CD14-positive monocyte (primary cell): ENCODE data around the gene DYRK3. TPM values are rescaled to one million over a fixed set of nuclear protein-coding genes. Genes with fewer than 3 reads are reported as not detected.
A peak's percentile ranks its signal among the peaks of the same experiment; 100 is the strongest.

ENCODE experiments used
- DNase-seq, 3 donors: peaks; one replicate each; pipeline ENCODE4 v3.0.0-alpha.2; 2011 to 2022
- H2AFZ ChIP-seq: 2 replicates; pipeline ENCODE4 v1.6.0; 2012; ENCODE audit warnings: mild to moderate bottlenecking, low read depth, low read length, inconsistent platforms; ENCODE audit not compliant: insufficient read depth, poor library complexity, severe bottlenecking
- H3K27ac ChIP-seq, 2 donors: 1 replicate in 1 of 2; 2 replicates in 1 of 2; pipeline ENCODE4 v1.5.1; 2012 to 2013; ENCODE audit warnings: low read length in 2 of 2, control low read depth in 1 of 2, inconsistent platforms in 1 of 2, low read depth in 1 of 2, mild to moderate bottlenecking in 1 of 2
- H3K27me3 ChIP-seq, 2 donors: one replicate each; pipeline versions ENCODE4 v1.6.0 to v1.6.1; 2011 to 2013; ENCODE audit warnings: low read length in 2 of 2; ENCODE audit not compliant: control insufficient read depth in 2 of 2, insufficient read depth in 2 of 2
- H3K36me3 ChIP-seq, 2 donors: replicated peaks in 1 of 2; 1 replicate in 1 of 2; 2 replicates in 1 of 2; pipeline versions ENCODE4 v1.5.1 to v1.6.1; 2012 to 2013; ENCODE audit warnings: low read length in 2 of 2, control low read depth in 1 of 2, inconsistent platforms in 1 of 2, mild to moderate bottlenecking in 1 of 2; ENCODE audit not compliant: insufficient read depth in 2 of 2, control insufficient read depth in 1 of 2
- H3K4me1 ChIP-seq, 2 donors: 1 replicate in 1 of 2; 2 replicates in 1 of 2; pipeline versions ENCODE4 v1.5.1 to v1.6.1; 2012 to 2013; ENCODE audit warnings: low read length in 2 of 2, control low read depth in 1 of 2, inconsistent platforms in 1 of 2, mild to moderate bottlenecking in 1 of 2, moderate library complexity in 1 of 2; ENCODE audit not compliant: insufficient read depth in 2 of 2, control insufficient read depth in 1 of 2
- H3K4me2 ChIP-seq: replicated peaks from 2 replicates; pipeline ENCODE3; 2012; ENCODE audit warnings: low read length, moderate library complexity, mild to moderate bottlenecking; ENCODE audit not compliant: poor library complexity, severe bottlenecking; ENCODE audit errors: extremely low read depth
- H3K4me3 ChIP-seq, 3 experiments: fragments of 200-600 bp in 1 of 3; sonication (generic) in 1 of 3; replicated peaks in 1 of 3; 1 replicate in 2 of 3; 2 replicates in 1 of 3; pipeline ENCODE4 v1.5.1; 2011 to 2013; ENCODE audit warnings: low read length in 3 of 3, mild to moderate bottlenecking in 3 of 3, control low read depth in 2 of 3, low read depth in 2 of 3, inconsistent platforms in 1 of 3, moderate library complexity in 1 of 3
- H3K79me2 ChIP-seq: 2 replicates; pipeline ENCODE4 v1.6.0; 2012; ENCODE audit warnings: mild to moderate bottlenecking, control low read depth, inconsistent platforms, low read length, moderate library complexity; ENCODE audit not compliant: insufficient read depth
- H3K9ac ChIP-seq: 2 replicates; pipeline ENCODE4 v1.6.0; 2017; ENCODE audit warnings: low read length, mild to moderate bottlenecking; ENCODE audit not compliant: insufficient read depth, poor library complexity, severe bottlenecking
- H3K9me3 ChIP-seq, 2 donors: replicated peaks in 1 of 2; 1 replicate in 1 of 2; 2 replicates in 1 of 2; pipeline versions ENCODE4 v1.5.1 to v1.6.1; 2012 to 2013; ENCODE audit warnings: low read length in 2 of 2, control low read depth in 1 of 2; ENCODE audit not compliant: control insufficient read depth in 1 of 2, insufficient read depth in 1 of 2
- H4K20me1 ChIP-seq: 2 replicates; pipeline ENCODE4 v1.6.0; 2012; ENCODE audit warnings: mild to moderate bottlenecking, low read length, control low read depth, moderate library complexity; ENCODE audit not compliant: insufficient read depth
- H3K27ac Mint-ChIP-seq, 7 donors: one replicate each; pipeline ENCODE4 v1.8.0; 2020; ENCODE audit warnings: mild to moderate bottlenecking in 7 of 7, mixed read lengths in 7 of 7, moderate library complexity in 6 of 7, inconsistent platforms in 2 of 7
- H3K27me3 Mint-ChIP-seq, 3 donors: one replicate each; pipeline ENCODE4 v1.8.0; 2021 to 2022; ENCODE audit warnings: low read depth in 3 of 3, mild to moderate bottlenecking in 3 of 3, mixed read lengths in 3 of 3, moderate library complexity in 3 of 3, inconsistent platforms in 1 of 3
- H3K36me3 Mint-ChIP-seq, 2 donors: one replicate each; pipeline ENCODE4 v1.8.0; 2020; ENCODE audit warnings: mixed read lengths in 2 of 2, inconsistent platforms in 1 of 2, mild to moderate bottlenecking in 1 of 2
- H3K4me1 Mint-ChIP-seq: one replicate; pipeline ENCODE4 v1.8.0; 2020; ENCODE audit warnings: mild to moderate bottlenecking, mixed read lengths
- H3K4me3 Mint-ChIP-seq, 2 donors: one replicate each; pipeline ENCODE4 v1.8.0; 2020; ENCODE audit warnings: mild to moderate bottlenecking in 2 of 2, mixed read lengths in 2 of 2, moderate library complexity in 1 of 2
- H3K9me3 Mint-ChIP-seq, 7 donors: one replicate each; pipeline ENCODE4 v1.8.0; 2020 to 2022; ENCODE audit warnings: mixed read lengths in 7 of 7, mild to moderate bottlenecking in 6 of 7, moderate library complexity in 6 of 7, inconsistent platforms in 2 of 7
- WGBS: methylation state at CpG from one replicate; pipeline ENCODE4 v1.1.5; 2013; ENCODE audit warnings: missing lambda C conversion rate; ENCODE audit not compliant: insufficient coverage; 5-methylcytosine and 5-hydroxymethylcytosine counted together
- intact Hi-C, 2 donors: fragments of 100-400 bp; cut with micrococcal nuclease; formaldehyde crosslinking; loops; one replicate each; pipeline versions ENCODE4 v1.15.0 to v1.15.1; 2023
- polyA plus RNA-seq, 3 donors: library from polyadenylated mRNA; depleted of rRNA in 1 of 3; unstranded in 2 of 3; stranded (reverse) in 1 of 3; fragments of 300-500 nt in 2 of 3; fragments of >200 nt in 1 of 3; fragmentation: Illumina TruSeq in 2 of 3; gene quantifications; 1 replicate in 2 of 3; 2 replicates in 1 of 3; pipeline ENCODE4 v1.2.3, GENCODE V29; 2012 to 2021
- TF ChIP-seq, protein P1 (sequence below): fragments of 200-600 bp; IDR thresholded peaks from one replicate; pipeline ENCODE4 v1.8.0; 2022; ENCODE audit warnings: antibody characterized with exemption, mild to moderate bottlenecking

DYRK3 gene
- polyA plus RNA-seq, 3 donors = 0.13 TPM; not detected in 2

DNA sequence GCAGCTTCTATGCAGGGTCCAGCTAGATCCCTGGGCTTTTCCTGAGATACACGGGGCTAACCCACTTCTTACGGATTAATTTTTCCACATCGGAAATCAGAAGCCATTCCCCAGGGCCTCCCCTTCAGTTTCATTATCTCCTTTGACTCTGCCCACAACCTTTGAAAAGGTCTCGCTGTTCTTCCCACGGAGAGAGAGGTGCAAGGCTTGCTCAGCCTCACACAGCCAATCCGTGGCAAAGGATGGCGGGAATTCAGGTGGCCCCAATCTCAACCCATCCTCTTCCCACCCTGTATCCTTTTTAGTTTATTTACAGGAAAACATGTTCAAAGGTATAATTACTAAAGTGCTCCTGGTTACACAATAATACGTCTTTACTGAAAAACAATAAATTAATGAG, 48.7 kb downstream of the DYRK3 start:
- Histone ChIP-seq H2AFZ (no peak overlapping the region), H3K27ac (no peak overlapping the region), H3K4me2 (peak overlapping the region; percentile 65), H3K9me3 (no peaks in the 10 kb centered on the region), H3K4me3 (peak overlapping the region in 1 of 3 experiments; percentile 58), H3K4me1 (peaks cover 53 to 59% of the 10 kb centered on the region in 2 donors), H3K9ac (no peak overlapping the region), H4K20me1 (peaks cover 63% of the 10 kb centered on the region), H3K79me2 (peaks cover 33% of the 10 kb centered on the region), H3K27me3 (no peaks in the 10 kb centered on the region), H3K36me3 (no peaks in the 10 kb centered on the region)
- 83% methylated on average over 4 of the region's 8 CpGs for WGBS
- peaks cover 2 to 7% (median 2%) of the 10 kb centered on the region in 3 donors for H3K27me3 Mint-ChIP-seq
- H3K4me3 Mint-ChIP-seq = peak overlapping the region in 1 of 2 donors; percentile 83
- H3K27ac Mint-ChIP-seq = peak overlapping the region in 3 of 7 donors; percentile 30 to 86 (median 41)
- TF ChIP-seq, protein P1, sequence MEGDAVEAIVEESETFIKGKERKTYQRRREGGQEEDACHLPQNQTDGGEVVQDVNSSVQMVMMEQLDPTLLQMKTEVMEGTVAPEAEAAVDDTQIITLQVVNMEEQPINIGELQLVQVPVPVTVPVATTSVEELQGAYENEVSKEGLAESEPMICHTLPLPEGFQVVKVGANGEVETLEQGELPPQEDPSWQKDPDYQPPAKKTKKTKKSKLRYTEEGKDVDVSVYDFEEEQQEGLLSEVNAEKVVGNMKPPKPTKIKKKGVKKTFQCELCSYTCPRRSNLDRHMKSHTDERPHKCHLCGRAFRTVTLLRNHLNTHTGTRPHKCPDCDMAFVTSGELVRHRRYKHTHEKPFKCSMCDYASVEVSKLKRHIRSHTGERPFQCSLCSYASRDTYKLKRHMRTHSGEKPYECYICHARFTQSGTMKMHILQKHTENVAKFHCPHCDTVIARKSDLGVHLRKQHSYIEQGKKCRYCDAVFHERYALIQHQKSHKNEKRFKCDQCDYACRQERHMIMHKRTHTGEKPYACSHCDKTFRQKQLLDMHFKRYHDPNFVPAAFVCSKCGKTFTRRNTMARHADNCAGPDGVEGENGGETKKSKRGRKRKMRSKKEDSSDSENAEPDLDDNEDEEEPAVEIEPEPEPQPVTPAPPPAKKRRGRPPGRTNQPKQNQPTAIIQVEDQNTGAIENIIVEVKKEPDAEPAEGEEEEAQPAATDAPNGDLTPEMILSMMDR = no peak
- intact Hi-C loops = no loop called here
- peaks cover 8 to 13% of the 10 kb centered on the region in 2 donors for H3K36me3 Mint-ChIP-seq
- no peak for DNase-seq
- H3K4me1 Mint-ChIP-seq = peaks cover 58% of the 10 kb centered on the region
- peaks cover 0 to 2% (median 0%) of the 10 kb centered on the region in 7 donors for H3K9me3 Mint-ChIP-seq

DNA sequence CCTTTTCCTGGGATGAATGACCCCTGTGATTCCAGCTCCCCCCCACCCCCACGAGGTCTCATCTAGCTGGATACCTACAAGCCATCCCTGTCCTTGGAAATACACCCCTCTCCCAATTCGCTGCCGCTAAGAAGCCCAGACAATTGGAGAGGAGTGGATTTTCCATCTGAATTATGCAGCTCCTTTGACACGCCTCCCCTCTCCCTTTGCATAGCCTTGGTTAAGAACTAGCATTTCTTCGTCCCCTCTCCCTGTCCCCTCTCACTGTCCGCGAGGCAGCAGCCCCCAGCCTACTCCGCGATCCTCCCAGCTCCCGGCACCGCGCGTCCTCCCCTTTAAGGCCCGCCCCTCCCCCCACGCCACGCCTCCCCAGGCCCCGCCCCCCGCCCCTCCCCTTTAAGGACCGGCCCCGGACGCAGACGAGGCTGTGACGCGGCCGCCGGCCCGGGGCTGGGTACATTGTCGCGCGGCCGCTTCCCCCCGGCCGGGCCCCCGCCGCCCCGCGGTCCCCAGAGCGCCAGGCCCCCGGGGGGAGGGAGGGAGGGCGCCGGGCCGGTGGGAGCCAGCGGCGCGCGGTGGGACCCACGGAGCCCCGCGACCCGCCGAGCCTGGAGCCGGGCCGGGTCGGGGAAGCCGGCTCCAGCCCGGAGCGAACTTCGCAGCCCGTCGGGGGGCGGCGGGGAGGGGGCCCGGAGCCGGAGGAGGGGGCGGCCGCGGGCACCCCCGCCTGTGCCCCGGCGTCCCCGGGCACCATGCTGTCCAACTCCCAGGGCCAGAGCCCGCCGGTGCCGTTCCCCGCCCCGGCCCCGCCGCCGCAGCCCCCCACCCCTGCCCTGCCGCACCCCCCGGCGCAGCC, 49.4 kb downstream of the DYRK3 start, which contains the start of gene MAPKAPK2:
Gene MAPKAPK2 (plus strand): TSS at position 428 of the 856 bp plus-strand sequence. CDS start 325 bp downstream, at position 753.
- H3K27ac ChIP-seq = peak within 1 kb of the TSS; percentile 87 to 88
- peak within 1 kb of the TSS; percentile 59 to 97 (median 83) for H3K4me3 ChIP-seq
- H3K9me3 Mint-ChIP-seq = peaks cover 0 to 2% (median 0%) of the 10 kb centered on the region in 7 donors
- peak within 1 kb of the TSS; percentile 79 for H3K9ac ChIP-seq
- DNase-seq = peak; percentile 68 to 82 (median 75)
- H3K27ac Mint-ChIP-seq = peak within 1 kb of the TSS; percentile 90 to 97 (median 97)
- H3K36me3 Mint-ChIP-seq = peaks cover 13 to 17% of the 10 kb centered on the region in 2 donors
- intact Hi-C loops = no loop called here
- H2AFZ ChIP-seq = no peak within 1 kb of the TSS
- no peaks in the 10 kb centered on the region for H3K36me3 ChIP-seq
- TF ChIP-seq, protein P1 = no peak
- no peaks in the 10 kb centered on the region for H3K9me3 ChIP-seq
- peaks cover 2 to 7% (median 2%) of the 10 kb centered on the region in 3 donors for H3K27me3 Mint-ChIP-seq
- H3K4me2 ChIP-seq = peak within 1 kb of the TSS; percentile 89
- H4K20me1 ChIP-seq = peaks cover 63% of the 10 kb centered on the region
- H3K4me1 Mint-ChIP-seq = peaks cover 57% of the 10 kb centered on the region
- 0% methylated on average over 44 of the region's 82 CpGs for WGBS
- peak within 1 kb of the TSS; percentile 86 to 90 for H3K4me3 Mint-ChIP-seq
- H3K27me3 ChIP-seq = no peaks in the 10 kb centered on the region
- H3K4me1 ChIP-seq = peaks cover 46 to 53% of the 10 kb centered on the region in 2 donors
- peaks cover 40% of the 10 kb centered on the region for H3K79me2 ChIP-seq
